Glomerular visceral epithelial cell (primary cell): ENCODE data around the gene FA2H.
"Not testable (repeated sequence)": the region's sequence is repeated elsewhere in the genome, so short reads cannot be mapped to it uniquely, and the experiment has no call there.

Experiments used
- DNase-seq: peaks from one replicate; pipeline ENCODE4 v3.0.0-alpha.2; 2016; ENCODE audit errors: extremely low spot score

FA2H gene

DNA sequence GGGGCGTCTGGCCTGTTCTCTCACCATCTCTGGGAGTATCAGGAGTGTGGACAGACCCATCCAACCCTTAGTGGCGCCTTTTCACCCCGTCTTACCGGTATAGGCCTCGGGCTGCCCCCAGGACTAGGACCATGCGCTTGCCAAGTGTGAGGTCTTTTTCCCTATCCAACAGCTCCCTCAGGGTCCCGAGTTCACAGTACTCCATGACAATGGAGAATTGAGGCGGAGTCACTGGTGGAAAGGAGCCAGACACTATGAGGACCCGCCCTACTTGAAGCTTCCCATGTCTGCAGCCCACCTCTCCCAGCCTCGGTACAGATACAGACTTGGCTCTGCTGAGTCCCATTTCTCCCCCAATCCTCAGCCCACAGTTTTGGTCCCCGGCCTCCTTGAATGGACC lies 92.1 kb downstream of the FA2H start:
- no peak for DNase-seq

- no peak for DNase-seq
These were observed 93.9 kb downstream of the FA2H start for GRCh38 chr16:74680681-74681080.

GRCh38 chr16:74679983-74680382 lies 94.6 kb downstream of the FA2H start:
- DNase-seq: no peak

DNA sequence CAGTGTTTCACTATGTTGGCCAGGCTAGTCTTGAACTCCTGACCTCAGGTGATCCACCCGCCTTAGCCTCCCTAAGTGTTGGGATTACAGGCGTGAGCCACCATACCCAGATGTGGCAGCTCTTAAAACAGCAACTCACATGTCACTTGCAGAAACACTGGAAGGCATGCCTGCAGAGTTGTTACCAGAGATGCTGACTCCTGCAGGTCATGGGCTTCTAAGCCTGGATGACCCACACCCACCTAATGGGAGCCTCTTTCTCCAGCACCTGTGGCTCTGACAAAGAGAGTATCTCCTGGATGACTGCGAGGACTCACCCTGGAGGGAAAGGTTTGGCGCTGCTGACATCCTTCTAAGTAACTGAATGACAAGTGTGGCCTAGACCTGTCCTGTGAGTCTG lies 96.8 kb downstream of the FA2H start:
- no peak for DNase-seq

DNA sequence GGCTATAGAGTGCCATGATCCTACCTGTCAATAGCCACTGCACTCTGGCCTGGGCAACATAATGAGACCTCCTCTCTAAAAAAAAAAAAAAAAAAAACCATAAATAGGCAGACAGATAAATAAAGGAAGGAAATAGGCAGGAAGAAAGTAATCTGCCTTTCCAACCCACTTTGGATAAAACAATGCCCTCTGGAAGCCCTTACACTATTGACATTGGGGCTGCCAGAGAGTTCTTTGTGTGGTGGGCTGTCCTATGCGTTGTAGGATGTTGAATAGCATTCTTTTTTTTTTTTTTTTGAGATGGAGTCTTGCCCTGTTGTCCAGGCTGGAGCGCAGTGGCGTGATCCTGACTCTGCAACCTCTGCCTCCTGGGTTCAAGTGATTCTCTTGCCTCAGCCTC lies 100.7 kb downstream of the FA2H start:
- no peak for DNase-seq

DNA sequence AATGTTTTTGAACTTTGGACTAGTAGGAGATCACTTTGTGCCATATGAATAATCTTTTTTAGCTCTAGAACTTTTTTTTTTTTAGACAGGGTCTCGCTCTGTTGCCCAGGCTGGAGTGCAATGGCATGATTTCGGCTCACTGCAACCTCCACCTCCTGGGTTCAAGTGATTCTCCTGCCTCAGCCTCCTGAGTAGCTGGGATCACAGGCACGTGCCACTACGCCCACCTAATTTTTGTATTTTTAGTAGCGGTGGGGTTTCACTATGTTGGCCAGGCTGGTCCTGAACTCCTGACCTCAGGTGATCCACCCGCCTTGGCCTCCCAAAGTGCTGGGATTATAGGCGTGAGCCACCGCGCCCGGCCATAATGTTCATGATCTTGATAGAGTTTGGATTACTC lies 105.7 kb downstream of the FA2H start:
- DNase-seq: not testable (repeated sequence)

DNA sequence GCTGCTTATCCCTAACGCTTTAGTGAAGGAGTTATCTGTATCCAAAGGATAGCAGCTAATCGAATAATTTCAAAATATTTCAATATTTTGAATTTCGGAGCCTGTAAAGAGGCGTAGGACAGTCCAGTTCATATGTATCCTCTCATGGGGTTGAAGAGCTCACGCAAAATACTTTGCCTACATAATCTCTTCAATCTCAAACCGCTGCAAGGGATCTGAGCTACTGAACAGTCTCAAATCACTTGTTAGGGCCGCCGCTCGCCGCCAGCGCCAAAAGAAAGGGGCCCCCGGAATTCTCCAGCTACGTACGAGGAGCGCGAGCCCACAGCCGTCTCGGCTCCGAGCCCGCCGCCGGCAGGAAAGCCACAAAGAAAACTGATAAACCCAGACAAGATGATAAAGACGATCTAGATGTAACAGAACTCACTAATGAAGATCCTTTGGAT lies 107.3 kb downstream of the FA2H start:
- DNase-seq: peak; percentile 29

GRCh38 chr16:74666425-74667254 lies 108.0 kb downstream of the FA2H start, which contains the start of gene RFWD3:
TSS of gene RFWD3 (minus strand) at chr16:74666877. CDS start at chr16:74661449, 5,428 bp downstream.
- DNase-seq: peak; percentile 98

DNA sequence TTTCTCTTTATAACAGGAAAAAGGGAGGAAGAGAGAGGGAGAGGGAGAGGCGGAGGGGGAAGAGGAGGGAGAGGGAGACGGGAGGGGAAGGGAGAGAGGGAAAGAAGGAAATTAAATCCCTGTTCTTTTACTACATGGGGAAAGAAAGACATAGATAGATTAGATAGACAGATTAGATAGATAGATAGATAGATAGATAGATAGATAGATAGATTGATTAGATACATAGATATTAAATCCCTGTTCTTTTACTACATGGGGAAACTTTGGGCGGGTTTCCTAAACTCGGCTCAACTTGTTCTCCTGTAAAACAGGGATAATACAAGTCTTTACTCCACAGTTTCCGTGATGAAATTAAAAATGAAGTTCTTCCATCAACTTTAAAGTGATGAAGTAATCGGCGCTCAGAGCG lies 108.6 kb downstream of the FA2H start:
- peak; percentile 4 for DNase-seq
